HG03025 (cell line): ENCODE data around the gene PIGN.
"Not testable (repeated sequence)": the region's sequence is repeated elsewhere in the genome, so short reads cannot be mapped to it uniquely, and the experiment has no call there.

ENCODE experiments used
- ATAC-seq: cut with Tn5 transposase; IDR thresholded peaks from one replicate; pipeline ENCODE4 v1.9.1; 2021; ENCODE audit warnings: mild to moderate bottlenecking, moderate library complexity; ENCODE audit not compliant: unreplicated experiment, low FRiP score

The PIGN gene

GRCh38 chr18:62182220-62182619 is 4.6 kb downstream of the PIGN start:
- no peak for ATAC-seq

- no peak for ATAC-seq
Measured at GRCh38 chr18:62179213-62179612, 7.6 kb downstream of the PIGN start.

GRCh38 chr18:62177271-62177670 is 9.6 kb downstream of the PIGN start:
- no peak for ATAC-seq

GRCh38 chr18:62175521-62175920 is 11.3 kb downstream of the PIGN start:
- ATAC-seq, result no peak

GRCh38 chr18:62172298-62172697 is 14.6 kb downstream of the PIGN start:
- no peak for ATAC-seq

- ATAC-seq, result no peak
Measured at GRCh38 chr18:62170857-62171256, 16.0 kb downstream of the PIGN start.

- ATAC-seq, result not testable (repeated sequence)
Measured at GRCh38 chr18:62166524-62166923, 20.3 kb downstream of the PIGN start.

GRCh38 chr18:62165583-62165982 is 21.3 kb downstream of the PIGN start:
- ATAC-seq, result no peak

- no peak for ATAC-seq
Measured at GRCh38 chr18:62164855-62165487, 21.9 kb downstream of the PIGN start.

- no peak for ATAC-seq
Measured at GRCh38 chr18:62164310-62164709, 22.5 kb downstream of the PIGN start.

GRCh38 chr18:62157843-62158242 is 29.0 kb downstream of the PIGN start:
- ATAC-seq, result no peak

GRCh38 chr18:62152844-62153243 is 34.0 kb downstream of the PIGN start:
- ATAC-seq, result no peak

- ATAC-seq, result no peak
Measured at GRCh38 chr18:62151068-62151771, 35.6 kb downstream of the PIGN start.

- no peak for ATAC-seq
Measured at GRCh38 chr18:62144338-62144737, 42.5 kb downstream of the PIGN start.

- ATAC-seq, result no peak
Measured at GRCh38 chr18:62140259-62140658, 46.6 kb downstream of the PIGN start.

- no peak for ATAC-seq
Measured at GRCh38 chr18:62138461-62139235, 48.2 kb downstream of the PIGN start.

- no peak for ATAC-seq
Measured at GRCh38 chr18:62131301-62131909, 55.5 kb downstream of the PIGN start.

GRCh38 chr18:62128157-62128556 is 58.7 kb downstream of the PIGN start:
- ATAC-seq, result no peak

- ATAC-seq, result no peak
Measured at GRCh38 chr18:62126737-62127136, 60.1 kb downstream of the PIGN start.

GRCh38 chr18:62125702-62126101 is 61.2 kb downstream of the PIGN start:
- no peak for ATAC-seq

GRCh38 chr18:62122330-62122729 is 64.5 kb downstream of the PIGN start:
- no peak for ATAC-seq
